SK-N-MC (cell line): Measurements from ENCODE around the gene ZBTB21.

ENCODE experiments used
- FOXP2 ChIP-seq: optimal IDR thresholded peaks from 2 replicates; pipeline ENCODE3; 2011; ENCODE audit warnings: mild to moderate bottlenecking, moderate library complexity; ENCODE audit not compliant: insufficient read depth; ENCODE audit errors: extremely low read length, control extremely low read depth
- POLR2AphosphoS5 ChIP-seq: IDR thresholded peaks from 2 replicates; pipeline ENCODE4 v1.6.1; 2012; ENCODE audit warnings: mild to moderate bottlenecking, low read depth, low read length, borderline replicate concordance

GRCh38 chr21:42026082-42026435 lies 15.9 kb upstream of the ZBTB21 start:
- no peak for TF ChIP-seq FOXP2
- no peak for TF ChIP-seq POLR2AphosphoS5
